ENCODE data around the gene PAN3.

The PAN3 gene

GRCh38 chr13:28219408-28220099, 81.2 kb downstream of the PAN3 start:
- Histone ChIP-seq H3K4me1 (ENCODE audit: control insufficient read depth, insufficient read depth, low read length, poor library complexity, severe bottlenecking) (no peaks in the 10 kb centered on the region), H3K36me3 (ENCODE audit: control insufficient read depth, insufficient read depth, low read length) (peaks cover 10% of the 10 kb centered on the region), H3K27ac (ENCODE audit: low read depth, low read length, severe bottlenecking) (no peak overlapping the region), H3K4me3 (ENCODE audit: extremely low read depth, insufficient read depth, low read length, poor library complexity, severe bottlenecking) (no peak overlapping the region), H3K9me3 (ENCODE audit: control insufficient read depth, low read length) (no peaks in the 10 kb centered on the region)
- whole genome bisulfite sequencing, 2 experiments (ENCODE audit: insufficient coverage in 2 of 2) = 80 to 81% methylated on average over 2 to 3 of the region's 4 CpGs

- Histone ChIP-seq H3K27ac (ENCODE audit: low read depth, low read length, severe bottlenecking) (no peak overlapping the region), H3K4me3 (ENCODE audit: extremely low read depth, insufficient read depth, low read length, poor library complexity, severe bottlenecking) (no peak overlapping the region), H3K36me3 (ENCODE audit: control insufficient read depth, insufficient read depth, low read length) (peaks cover 5% of the 10 kb centered on the region), H3K4me1 (ENCODE audit: control insufficient read depth, insufficient read depth, low read length, poor library complexity, severe bottlenecking) (no peaks in the 10 kb centered on the region), H3K9me3 (ENCODE audit: control insufficient read depth, low read length) (no peaks in the 10 kb centered on the region)
- 83 to 100% methylated on average over 1 to 2 of the region's 4 CpGs for WGBS, 2 experiments (ENCODE audit: insufficient coverage in 2 of 2)
Measured at GRCh38 chr13:28220166-28220565, 81.8 kb downstream of the PAN3 start.

- no peak overlapping the region for H3K4me3 ChIP-seq (ENCODE audit: extremely low read depth, insufficient read depth, low read length, poor library complexity, severe bottlenecking)
- no peaks in the 10 kb centered on the region for H3K9me3 ChIP-seq (ENCODE audit: control insufficient read depth, low read length)
- no peak overlapping the region for H3K27ac ChIP-seq (ENCODE audit: low read depth, low read length, severe bottlenecking)
- H3K4me1 ChIP-seq (ENCODE audit: control insufficient read depth, insufficient read depth, low read length, poor library complexity, severe bottlenecking) = no peaks in the 10 kb centered on the region
- H3K36me3 ChIP-seq (ENCODE audit: control insufficient read depth, insufficient read depth, low read length) = peaks cover 21% of the 10 kb centered on the region
- 63 to 67% methylated on average over 1 of the region's 4 CpGs for WGBS, 2 experiments (ENCODE audit: insufficient coverage in 2 of 2)
Measured at GRCh38 chr13:28229522-28230411, 91.4 kb downstream of the PAN3 start.

- H3K27ac ChIP-seq (ENCODE audit: low read depth, low read length, severe bottlenecking) = no peak overlapping the region
- no peaks in the 10 kb centered on the region for H3K4me1 ChIP-seq (ENCODE audit: control insufficient read depth, insufficient read depth, low read length, poor library complexity, severe bottlenecking)
- no peak overlapping the region for H3K4me3 ChIP-seq (ENCODE audit: extremely low read depth, insufficient read depth, low read length, poor library complexity, severe bottlenecking)
- peaks cover 25% of the 10 kb centered on the region for H3K36me3 ChIP-seq (ENCODE audit: control insufficient read depth, insufficient read depth, low read length)
- WGBS, 2 experiments (ENCODE audit: insufficient coverage in 2 of 2) = 80 to 100% methylated on average over 1 of the region's 3 CpGs
- H3K9me3 ChIP-seq (ENCODE audit: control insufficient read depth, low read length) = no peaks in the 10 kb centered on the region
Measured at GRCh38 chr13:28231642-28232041, 93.3 kb downstream of the PAN3 start.

- Histone ChIP-seq H3K36me3 (ENCODE audit: control insufficient read depth, insufficient read depth, low read length) (peaks cover 36% of the 10 kb centered on the region), H3K4me3 (ENCODE audit: extremely low read depth, insufficient read depth, low read length, poor library complexity, severe bottlenecking) (no peak overlapping the region), H3K4me1 (ENCODE audit: control insufficient read depth, insufficient read depth, low read length, poor library complexity, severe bottlenecking) (no peaks in the 10 kb centered on the region), H3K9me3 (ENCODE audit: control insufficient read depth, low read length) (no peaks in the 10 kb centered on the region), H3K27ac (ENCODE audit: low read depth, low read length, severe bottlenecking) (no peak overlapping the region)
- 85 to 100% methylated on average over 1 to 2 of the region's 2 CpGs for WGBS, 2 experiments (ENCODE audit: insufficient coverage in 2 of 2)
Measured at GRCh38 chr13:28237944-28238343, 99.6 kb downstream of the PAN3 start.

GRCh38 chr13:28239374-28239773, 101.0 kb downstream of the PAN3 start:
- no peaks in the 10 kb centered on the region for H3K9me3 ChIP-seq (ENCODE audit: control insufficient read depth, low read length)
- 86% methylated on average over 2 of the region's 2 CpGs; no CpG with 5 or more reads in 1 of the 2 experiments for WGBS, 2 experiments (ENCODE audit: insufficient coverage in 2 of 2)
- H3K4me3 ChIP-seq (ENCODE audit: extremely low read depth, insufficient read depth, low read length, poor library complexity, severe bottlenecking) = no peak overlapping the region
- no peaks in the 10 kb centered on the region for H3K4me1 ChIP-seq (ENCODE audit: control insufficient read depth, insufficient read depth, low read length, poor library complexity, severe bottlenecking)
- peaks cover 39% of the 10 kb centered on the region for H3K36me3 ChIP-seq (ENCODE audit: control insufficient read depth, insufficient read depth, low read length)
- H3K27ac ChIP-seq (ENCODE audit: low read depth, low read length, severe bottlenecking) = peak overlapping the region; percentile 30

- Histone ChIP-seq H3K9me3 (ENCODE audit: control insufficient read depth, low read length) (no peaks in the 10 kb centered on the region), H3K4me1 (ENCODE audit: control insufficient read depth, insufficient read depth, low read length, poor library complexity, severe bottlenecking) (no peaks in the 10 kb centered on the region), H3K27ac (ENCODE audit: low read depth, low read length, severe bottlenecking) (no peak overlapping the region), H3K36me3 (ENCODE audit: control insufficient read depth, insufficient read depth, low read length) (peaks cover 41% of the 10 kb centered on the region), H3K4me3 (ENCODE audit: extremely low read depth, insufficient read depth, low read length, poor library complexity, severe bottlenecking) (no peak overlapping the region)
- WGBS, 2 experiments (ENCODE audit: insufficient coverage in 2 of 2) = no CpG with 5 or more reads among the region's 2 CpGs
Measured at GRCh38 chr13:28245465-28245864, 107.1 kb downstream of the PAN3 start.

GRCh38 chr13:28246891-28247290, 108.5 kb downstream of the PAN3 start:
- WGBS, 2 experiments (ENCODE audit: insufficient coverage in 2 of 2) = 83% methylated on average over 1 of the region's 2 CpGs; no CpG with 5 or more reads in 1 of the 2 experiments
- no peaks in the 10 kb centered on the region for H3K9me3 ChIP-seq (ENCODE audit: control insufficient read depth, low read length)
- H3K4me3 ChIP-seq (ENCODE audit: extremely low read depth, insufficient read depth, low read length, poor library complexity, severe bottlenecking) = no peak overlapping the region
- no peak overlapping the region for H3K27ac ChIP-seq (ENCODE audit: low read depth, low read length, severe bottlenecking)
- peaks cover 37% of the 10 kb centered on the region for H3K36me3 ChIP-seq (ENCODE audit: control insufficient read depth, insufficient read depth, low read length)
- H3K4me1 ChIP-seq (ENCODE audit: control insufficient read depth, insufficient read depth, low read length, poor library complexity, severe bottlenecking) = no peaks in the 10 kb centered on the region

- WGBS, 2 experiments (ENCODE audit: insufficient coverage in 2 of 2) = no CpG with 5 or more reads among the region's 1 CpG
- peaks cover 29% of the 10 kb centered on the region for H3K36me3 ChIP-seq (ENCODE audit: control insufficient read depth, insufficient read depth, low read length)
Measured at GRCh38 chr13:28248080-28248479, 109.7 kb downstream of the PAN3 start.

GRCh38 chr13:28250542-28250941, 112.2 kb downstream of the PAN3 start:
- Histone ChIP-seq H3K4me1 (ENCODE audit: control insufficient read depth, insufficient read depth, low read length, poor library complexity, severe bottlenecking) (no peaks in the 10 kb centered on the region), H3K27ac (ENCODE audit: low read depth, low read length, severe bottlenecking) (no peak overlapping the region), H3K36me3 (ENCODE audit: control insufficient read depth, insufficient read depth, low read length) (peaks cover 23% of the 10 kb centered on the region), H3K4me3 (ENCODE audit: extremely low read depth, insufficient read depth, low read length, poor library complexity, severe bottlenecking) (no peak overlapping the region), H3K9me3 (ENCODE audit: control insufficient read depth, low read length) (no peaks in the 10 kb centered on the region)
- WGBS, 2 experiments (ENCODE audit: insufficient coverage in 2 of 2) = 86 to 92% methylated on average over 7 to 9 of the region's 10 CpGs

More at GRCh38 chr13:28248080-28248479, 109.7 kb downstream of the PAN3 start:
- H3K9me3 ChIP-seq (ENCODE audit: control insufficient read depth, low read length) = no peaks in the 10 kb centered on the region
- no peak overlapping the region for H3K4me3 ChIP-seq (ENCODE audit: extremely low read depth, insufficient read depth, low read length, poor library complexity, severe bottlenecking)
- no peaks in the 10 kb centered on the region for H3K4me1 ChIP-seq (ENCODE audit: control insufficient read depth, insufficient read depth, low read length, poor library complexity, severe bottlenecking)
- H3K27ac ChIP-seq (ENCODE audit: low read depth, low read length, severe bottlenecking) = no peak overlapping the region
